Activated T-helper 1 cell treated with anti-CD3 and anti-CD28 coated beads, Interleukin-12 subunit alpha, Interleukin-12 subunit beta, Interleukin-2, Interleukin-4 antibody, amounts not matched to agents 30 ng/mL and 10 ng/mL and 1 ng/mL, durations not matched to agents 14 hours and 24 hours and 36 hours (primary cell): ENCODE results near the gene TNIK. TPM values are rescaled to one million over a fixed set of nuclear protein-coding genes. Genes with fewer than 3 reads are reported as not detected.
"Not testable (repeated sequence)": the region's sequence is repeated elsewhere in the genome, so short reads cannot be mapped to it uniquely, and the experiment has no call there.

Source experiments
- DNase-seq: peaks from one replicate; pipeline ENCODE4 v3.0.0; 2021; ENCODE audit warnings: low spot score
- H3K27ac Mint-ChIP-seq: one replicate; pipeline ENCODE4 v1.8.0; 2021; ENCODE audit warnings: mild to moderate bottlenecking, mixed read lengths
- H3K27me3 Mint-ChIP-seq: one replicate; pipeline ENCODE4 v1.8.0; 2022; ENCODE audit warnings: mild to moderate bottlenecking, moderate library complexity, mixed read lengths; ENCODE audit not compliant: insufficient read depth
- H3K36me3 Mint-ChIP-seq: one replicate; pipeline ENCODE4 v1.8.0; 2021; ENCODE audit warnings: low read depth, mixed read lengths
- H3K4me1 Mint-ChIP-seq: one replicate; pipeline ENCODE4 v1.8.0; 2021; ENCODE audit warnings: low read depth, mixed read lengths
- H3K4me3 Mint-ChIP-seq: one replicate; pipeline ENCODE4 v1.8.0; 2021; ENCODE audit warnings: mild to moderate bottlenecking, moderate library complexity, mixed read lengths
- H3K9me3 Mint-ChIP-seq: one replicate; pipeline ENCODE4 v1.8.0; 2021; ENCODE audit warnings: mixed read lengths
- intact Hi-C: fragments of 100-400 bp; cut with micrococcal nuclease; formaldehyde crosslinking; loops from one replicate; pipeline ENCODE4 v1.15.1; 2024
- total RNA-seq: library from RNA; stranded (reverse); gene quantifications from 2 replicates; pipeline ENCODE4 v1.2.3, GENCODE V29; 2022

The TNIK gene
- total RNA-seq, 1 donor from 2014 or later, result 21.5 TPM

GRCh38 chr3:171437115-171437756, 23.0 kb downstream of the TNIK start:
- intact Hi-C loops, result no loop called here
- H3K4me3 Mint-ChIP-seq, result no peak overlapping the region
- H3K27ac Mint-ChIP-seq, result no peak overlapping the region
- H3K9me3 Mint-ChIP-seq, result no peaks in the 10 kb centered on the region
- peaks cover 8% of the 10 kb centered on the region for H3K36me3 Mint-ChIP-seq
- no peak for DNase-seq
- H3K27me3 Mint-ChIP-seq, result no peaks in the 10 kb centered on the region
- peaks cover 44% of the 10 kb centered on the region for H3K4me1 Mint-ChIP-seq

- Mint-ChIP-seq H3K36me3 (peaks cover 8% of the 10 kb centered on the region), H3K4me1 (peaks cover 37% of the 10 kb centered on the region), H3K27ac (no peak overlapping the region), H3K4me3 (no peak overlapping the region), H3K9me3 (no peaks in the 10 kb centered on the region), H3K27me3 (no peaks in the 10 kb centered on the region)
- DNase-seq, result no peak
- intact Hi-C loops, result no loop called here
Observed at GRCh38 chr3:171436380-171436779, 23.8 kb downstream of the TNIK start.

DNA sequence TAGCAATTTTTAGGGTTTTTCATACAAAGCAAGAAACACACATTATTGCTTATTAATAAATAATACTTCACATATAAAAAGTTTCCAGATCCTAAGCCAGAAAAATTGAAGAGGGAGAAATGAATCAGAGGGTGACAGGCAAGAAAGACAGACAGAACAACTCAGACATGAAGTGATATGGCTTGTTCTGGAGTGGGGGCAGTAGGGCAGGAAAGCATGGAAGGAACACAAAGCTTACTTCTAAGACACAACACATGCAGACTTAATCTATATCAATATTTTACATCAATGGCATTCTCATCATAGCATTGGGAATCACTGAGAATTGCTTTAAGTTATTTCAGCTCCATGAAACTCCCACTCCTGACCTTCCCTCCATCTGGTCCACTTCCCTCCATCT, 24.4 kb downstream of the TNIK start:
- intact Hi-C loops, result no loop called here
- H3K4me1 Mint-ChIP-seq, result peaks cover 31% of the 10 kb centered on the region
- H3K27me3 Mint-ChIP-seq, result no peaks in the 10 kb centered on the region
- H3K27ac Mint-ChIP-seq, result no peak overlapping the region
- peaks cover 7% of the 10 kb centered on the region for H3K36me3 Mint-ChIP-seq
- H3K9me3 Mint-ChIP-seq, result no peaks in the 10 kb centered on the region
- DNase-seq, result no peak
- H3K4me3 Mint-ChIP-seq, result no peak overlapping the region

- no peak overlapping the region for H3K27ac Mint-ChIP-seq
- peaks cover 6% of the 10 kb centered on the region for H3K36me3 Mint-ChIP-seq
- H3K4me3 Mint-ChIP-seq, result no peak overlapping the region
- intact Hi-C loops, result no loop called here
- no peaks in the 10 kb centered on the region for H3K27me3 Mint-ChIP-seq
- no peak for DNase-seq
- peaks cover 26% of the 10 kb centered on the region for H3K4me1 Mint-ChIP-seq
- H3K9me3 Mint-ChIP-seq, result no peaks in the 10 kb centered on the region
Observed at GRCh38 chr3:171435143-171435542, 25.1 kb downstream of the TNIK start.

DNA sequence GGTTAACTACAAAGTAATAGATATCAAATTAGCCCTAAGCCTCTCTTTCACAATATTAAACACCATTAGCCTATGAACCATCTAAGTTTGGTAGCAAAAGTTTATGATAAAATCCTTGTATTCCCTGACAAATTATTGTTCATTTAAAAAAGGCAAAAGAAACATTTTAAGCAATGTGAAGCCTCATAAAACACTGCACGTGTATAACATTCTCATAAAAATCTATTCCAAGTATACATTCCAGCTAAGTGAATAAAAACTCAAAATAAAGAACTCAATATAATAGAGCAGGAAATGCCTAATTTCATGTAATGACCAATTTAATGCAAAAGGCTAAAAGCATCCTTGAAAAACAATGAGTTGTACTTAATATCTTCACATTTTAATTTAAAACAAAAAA, 27.7 kb downstream of the TNIK start:
- no peak overlapping the region for H3K4me3 Mint-ChIP-seq
- no peaks in the 10 kb centered on the region for H3K27me3 Mint-ChIP-seq
- no peak for DNase-seq
- H3K9me3 Mint-ChIP-seq, result no peaks in the 10 kb centered on the region
- H3K4me1 Mint-ChIP-seq, result peaks cover 11% of the 10 kb centered on the region
- no peak overlapping the region for H3K27ac Mint-ChIP-seq
- H3K36me3 Mint-ChIP-seq, result no peaks in the 10 kb centered on the region
- intact Hi-C loops, result no loop called here

DNA sequence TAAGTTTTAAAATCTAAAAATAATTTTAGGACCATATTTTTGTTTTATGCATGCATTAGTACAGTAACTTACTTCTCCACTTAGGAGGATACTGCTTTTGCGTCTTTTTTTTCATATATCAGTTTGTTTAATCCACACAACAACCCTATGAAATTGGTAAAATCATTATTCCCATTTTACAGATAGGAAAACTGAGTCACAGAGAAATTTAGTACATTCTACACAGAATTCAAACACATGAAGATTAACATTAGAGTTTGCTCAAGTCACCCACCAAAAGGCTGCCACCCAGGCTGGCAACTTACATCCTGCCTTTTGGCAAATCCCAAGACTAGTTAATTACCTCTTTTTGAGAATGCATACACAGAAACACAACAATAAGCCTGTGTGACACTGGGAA, 28.7 kb downstream of the TNIK start:
- Mint-ChIP-seq H3K27me3 (no peaks in the 10 kb centered on the region), H3K4me1 (peaks cover under 1% of the 10 kb centered on the region), H3K9me3 (no peaks in the 10 kb centered on the region), H3K4me3 (no peak overlapping the region), H3K27ac (no peak overlapping the region), H3K36me3 (no peaks in the 10 kb centered on the region)
- DNase-seq, result no peak
- intact Hi-C loops, result no loop called here

DNA sequence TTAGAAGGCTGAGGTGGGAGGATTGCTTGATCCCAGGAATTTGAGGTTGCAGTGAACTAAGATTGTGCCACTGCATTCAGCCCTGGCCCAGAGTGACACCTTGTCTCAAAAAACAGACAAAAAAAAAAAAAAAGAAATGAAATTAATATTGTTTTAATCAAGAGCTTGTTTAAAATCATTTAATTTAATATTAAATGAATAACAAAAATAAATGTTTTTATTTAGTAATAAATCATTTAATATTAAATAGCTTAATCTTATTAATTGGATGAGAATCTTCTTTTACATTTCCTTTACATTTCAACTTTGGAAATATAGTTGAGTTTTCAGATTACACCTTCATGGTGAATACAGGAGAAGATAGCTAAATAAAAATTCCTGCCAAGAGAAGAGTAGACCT, 29.7 kb downstream of the TNIK start:
- intact Hi-C loops, result no loop called here
- Mint-ChIP-seq H3K4me3 (no peak overlapping the region), H3K4me1 (no peaks in the 10 kb centered on the region), H3K27me3 (no peaks in the 10 kb centered on the region), H3K9me3 (no peaks in the 10 kb centered on the region), H3K36me3 (no peaks in the 10 kb centered on the region), H3K27ac (no peak overlapping the region)
- no peak for DNase-seq

GRCh38 chr3:171429635-171430034, 30.6 kb downstream of the TNIK start:
- H3K36me3 Mint-ChIP-seq, result no peaks in the 10 kb centered on the region
- no peak for DNase-seq
- intact Hi-C loops, result no loop called here
- no peaks in the 10 kb centered on the region for H3K27me3 Mint-ChIP-seq
- H3K9me3 Mint-ChIP-seq, result no peaks in the 10 kb centered on the region
- H3K4me3 Mint-ChIP-seq, result no peak overlapping the region
- no peaks in the 10 kb centered on the region for H3K4me1 Mint-ChIP-seq
- H3K27ac Mint-ChIP-seq, result no peak overlapping the region

DNA sequence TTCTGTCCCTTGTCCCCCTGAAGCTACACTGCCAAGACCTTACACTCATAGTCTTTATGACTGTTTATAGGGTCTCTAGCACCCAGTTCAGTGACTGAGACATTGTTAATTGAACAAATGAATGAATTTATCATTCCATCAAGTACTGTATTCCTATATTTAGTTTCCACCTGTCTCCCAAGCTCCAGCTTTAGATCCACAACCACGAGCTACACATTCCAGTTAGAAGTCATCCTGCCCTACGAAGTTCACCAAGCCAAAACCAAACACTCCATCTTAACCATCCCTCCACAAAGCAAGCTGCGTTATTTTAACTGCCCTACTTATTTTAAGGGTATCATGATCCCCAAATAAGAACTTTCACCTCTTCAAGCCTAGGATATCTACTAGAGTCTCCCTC, 31.3 kb downstream of the TNIK start:
- Mint-ChIP-seq H3K4me3 (no peak overlapping the region), H3K4me1 (no peaks in the 10 kb centered on the region), H3K36me3 (peaks cover 2% of the 10 kb centered on the region), H3K27ac (no peak overlapping the region), H3K9me3 (peaks cover 4% of the 10 kb centered on the region), H3K27me3 (no peaks in the 10 kb centered on the region)
- intact Hi-C loops, result no loop called here
- no peak for DNase-seq

- Mint-ChIP-seq H3K9me3 (peaks cover 4% of the 10 kb centered on the region), H3K4me3 (no peak overlapping the region), H3K27ac (no peak overlapping the region), H3K27me3 (no peaks in the 10 kb centered on the region), H3K36me3 (peaks cover 2% of the 10 kb centered on the region), H3K4me1 (no peaks in the 10 kb centered on the region)
- DNase-seq, result no peak
- intact Hi-C loops, result no loop called here
Observed at GRCh38 chr3:171428321-171428787, 31.9 kb downstream of the TNIK start.

DNA sequence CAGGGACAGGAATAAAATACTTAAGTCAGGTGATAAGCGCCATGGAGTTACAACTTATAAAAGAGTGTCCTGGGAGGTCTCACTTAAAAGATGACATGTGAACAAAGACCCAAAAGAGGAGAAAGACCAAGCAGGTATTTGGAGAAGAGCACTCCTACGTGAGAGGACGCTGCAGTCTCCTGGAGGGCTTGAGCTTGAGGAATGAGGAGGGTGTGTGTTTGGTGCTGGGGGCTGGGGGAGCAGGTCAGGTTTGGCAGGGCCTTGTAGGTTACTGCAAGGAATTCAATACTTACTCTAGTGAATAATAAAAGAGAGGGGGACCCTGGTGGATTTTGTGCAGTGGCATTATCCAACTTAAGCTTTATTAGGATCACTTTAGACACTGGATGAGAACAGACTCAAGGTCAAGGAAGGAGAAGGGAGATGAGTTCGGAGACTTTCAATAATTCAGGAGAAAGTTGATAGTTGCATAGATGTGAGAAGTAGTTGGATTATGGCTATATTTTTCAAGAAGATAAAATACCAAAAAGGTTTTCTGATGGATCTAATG, 32.4 kb downstream of the TNIK start:
- intact Hi-C loops, result no loop called here
- Mint-ChIP-seq H3K4me1 (no peaks in the 10 kb centered on the region), H3K27ac (no peak overlapping the region), H3K36me3 (peaks cover 2% of the 10 kb centered on the region), H3K4me3 (no peak overlapping the region), H3K27me3 (no peaks in the 10 kb centered on the region), H3K9me3 (peaks cover 4% of the 10 kb centered on the region)
- DNase-seq, result no peak

DNA sequence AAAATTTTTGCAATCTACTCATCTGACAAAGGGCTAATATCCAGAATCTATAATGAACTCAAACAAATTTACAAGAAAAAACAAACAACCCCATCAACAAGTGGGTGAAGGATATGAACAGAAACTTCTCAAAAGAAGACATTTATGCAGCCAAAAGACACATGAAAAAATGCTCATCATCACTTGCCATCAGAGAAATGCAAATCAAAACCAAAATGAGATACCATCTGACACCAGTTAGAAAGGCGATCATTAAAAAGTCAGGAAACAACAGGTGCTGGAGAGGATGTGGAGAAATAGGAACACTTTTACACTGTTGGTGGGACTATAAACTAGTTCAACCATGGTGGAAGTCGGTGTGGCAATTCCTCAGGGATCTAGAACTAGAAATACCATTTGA, 36.1 kb downstream of the TNIK start:
- H3K4me3 Mint-ChIP-seq, H3K27ac Mint-ChIP-seq, DNase-seq, H3K9me3 Mint-ChIP-seq, intact Hi-C loops, H3K4me1 Mint-ChIP-seq, H3K27me3 Mint-ChIP-seq: not testable (repeated sequence)
- H3K36me3 Mint-ChIP-seq, result peaks cover 10% of the 10 kb centered on the region

GRCh38 chr3:171422855-171423254, 37.4 kb downstream of the TNIK start:
- H3K4me1 Mint-ChIP-seq, H3K27ac Mint-ChIP-seq, H3K27me3 Mint-ChIP-seq, intact Hi-C loops, H3K4me3 Mint-ChIP-seq, DNase-seq, H3K9me3 Mint-ChIP-seq: not testable (repeated sequence)
- H3K36me3 Mint-ChIP-seq, result peaks cover 14% of the 10 kb centered on the region

DNA sequence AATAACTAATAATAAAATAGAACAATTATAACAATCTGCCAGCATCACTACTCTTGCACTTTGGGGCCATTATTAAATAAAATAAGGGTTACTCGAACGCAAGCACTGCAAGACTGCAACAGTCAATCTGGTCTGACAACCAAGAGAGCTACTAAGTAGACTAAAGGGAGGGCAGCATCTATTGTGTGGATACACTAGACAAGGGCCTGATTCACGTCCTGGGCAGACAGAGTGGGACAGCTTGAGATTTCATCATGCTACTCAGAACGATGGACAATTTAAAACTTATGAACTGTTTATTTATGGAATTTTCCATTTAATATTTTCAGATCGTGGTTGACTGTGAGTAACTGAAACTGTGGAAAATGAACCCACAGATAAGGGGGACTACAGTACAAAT, 39.5 kb downstream of the TNIK start:
- H3K4me3 Mint-ChIP-seq, result no peak overlapping the region
- no peak overlapping the region for H3K27ac Mint-ChIP-seq
- no peak for DNase-seq
- H3K9me3 Mint-ChIP-seq, result peaks cover 4% of the 10 kb centered on the region
- intact Hi-C loops, result no loop called here
- peaks cover 14% of the 10 kb centered on the region for H3K36me3 Mint-ChIP-seq
- no peaks in the 10 kb centered on the region for H3K4me1 Mint-ChIP-seq
- no peaks in the 10 kb centered on the region for H3K27me3 Mint-ChIP-seq
